ENCODE data around the gene ARL3. TPM values are rescaled to one million over a fixed set of nuclear protein-coding genes. Genes with fewer than 3 reads are reported as not detected.

Gene ARL3
- total and polyA plus RNA-seq, 2 experiments from 2014 or later: 8.5 to 22.6 TPM

GRCh38 chr10:102645741-102646609 lies 68.2 kb downstream of the ARL3 start:
- no peak for TF ChIP-seq ZNF114 (CRISPR knock-in tag; IDR thresholded peaks at IDR 0.05)
- no peak for TF ChIP-seq CREB1 (CRISPR knock-in tag; IDR thresholded peaks at IDR 0.05; ENCODE audit: low read depth)
- 0 out of 2 replicates have a peak, but pooled peaks have one; percentile 5 for TF ChIP-seq ETS1 (IDR thresholded peaks at IDR 0.05)
- ATAC-seq: 0 out of 3 replicates have a peak, but pooled peaks have one; percentile 0
- Histone ChIP-seq H4K20me1 (replicated peaks; ENCODE audit: insufficient read depth) (peaks cover 13% of the 10 kb centered on the region; the same call in 1 of the 2 replicates), H3F3A (replicated peaks; ENCODE audit: low read depth) (0 out of 2 replicates have a peak, but pooled peaks cover 7% of the 10 kb centered on the region), H3K27me3 (ENCODE audit: insufficient read depth) (0 out of 2 replicates have a peak, but pooled peaks cover 3% of the 10 kb centered on the region), H3K36me3 (ENCODE audit: insufficient read depth) (no peaks in the 10 kb centered on the region), H3K79me2 (replicated peaks; ENCODE audit: insufficient read depth) (peaks cover 57% of the 10 kb centered on the region), H3K4me1 (ENCODE audit: insufficient read depth) (peaks cover 33% of the 10 kb centered on the region), H3K4me2 (peak overlapping the region; percentile 95), H3K4me3 (peak overlapping the region; percentile 86), H3K9me2 (ENCODE audit: insufficient read depth) (no peaks in the 10 kb centered on the region), H2AFZ (peak overlapping the region; percentile 47; the same call in 1 of the 2 replicates), H3K27ac (ENCODE audit: low read depth) (peak overlapping the region; percentile 69; the same call in 1 of the 2 replicates)
- H3K36me3 Mint-ChIP-seq (ENCODE audit: low read depth): no peaks in the 10 kb centered on the region; the same call in 2 of the 3 replicates
- peak; percentile 71 for DNase-seq (ENCODE audit: low spot score)
- H3K4me3 Mint-ChIP-seq: peak overlapping the region; percentile 95
- H3K9me3 Mint-ChIP-seq: no peaks in the 10 kb centered on the region
- H3K4me1 Mint-ChIP-seq: peaks cover 44% of the 10 kb centered on the region
- peak overlapping the region; percentile 45 for H3K27ac Mint-ChIP-seq
- peaks cover 25% of the 10 kb centered on the region for H3K27me3 Mint-ChIP-seq (ENCODE audit: insufficient read depth, low read depth, poor library complexity)

GRCh38 chr10:102645388-102645740 lies 68.8 kb downstream of the ARL3 start:
- H3K36me3 ChIP-seq (ENCODE audit: insufficient read depth): no peaks in the 10 kb centered on the region
- H3K4me2 ChIP-seq: peak overlapping the region; percentile 95
- peaks cover 28% of the 10 kb centered on the region for H3K4me1 ChIP-seq (ENCODE audit: insufficient read depth)
- peaks cover 13% of the 10 kb centered on the region; the same call in 1 of the 2 replicates for H4K20me1 ChIP-seq (replicated peaks; ENCODE audit: insufficient read depth)
- H3K27ac ChIP-seq (ENCODE audit: low read depth): peak overlapping the region; percentile 69; the same call in 1 of the 2 replicates
- Mint-ChIP-seq H3K9me3 (no peaks in the 10 kb centered on the region), H3K27ac (no peak overlapping the region; the same call in 1 of the 2 replicates), H3K4me1 (peaks cover 37% of the 10 kb centered on the region), H3K27me3 (ENCODE audit: insufficient read depth, low read depth, poor library complexity) (peaks cover 25% of the 10 kb centered on the region), H3K4me3 (peak overlapping the region; percentile 95), H3K36me3 (ENCODE audit: low read depth) (no peaks in the 10 kb centered on the region; the same call in 2 of the 3 replicates)
- TF ChIP-seq CREB1 (CRISPR knock-in tag; IDR thresholded peaks at IDR 0.05; ENCODE audit: low read depth) (no peak), CTCF (conservative IDR thresholded peaks at IDR 0.05; ENCODE audit: low read depth in 2 of 2) (no peak), EZH2phosphoT487 (IDR thresholded peaks at IDR 0.05; ENCODE audit: unreplicated experiment) (no peak), JUNB (IDR thresholded peaks at IDR 0.05; ENCODE audit: unreplicated experiment) (no peak)
- peak; percentile 0; the same call in 2 of the 3 replicates for ATAC-seq
- 0 out of 2 replicates have a peak, but pooled peaks cover 3% of the 10 kb centered on the region for H3K27me3 ChIP-seq (ENCODE audit: insufficient read depth)
- peak overlapping the region; percentile 86 for H3K4me3 ChIP-seq
- peaks cover 51% of the 10 kb centered on the region for H3K79me2 ChIP-seq (replicated peaks; ENCODE audit: insufficient read depth)
- peak overlapping the region; percentile 47 for H2AFZ ChIP-seq
- DNase-seq (ENCODE audit: low spot score): peak; percentile 63
- H3F3A ChIP-seq (replicated peaks; ENCODE audit: low read depth): peaks cover 11% of the 10 kb centered on the region; the same call in 1 of the 2 replicates
- H3K9me2 ChIP-seq (ENCODE audit: insufficient read depth): no peaks in the 10 kb centered on the region
